GM13977 (cell line): ENCODE results near the gene NTN3.

Experiments
- DNase-seq: peaks from one replicate; pipeline ENCODE4 v3.0.0; 2012; ENCODE audit warnings: low spot score
- in situ Hi-C: fragments of 300-500 bp; cut with MboI; formaldehyde crosslinking; loops from one replicate; pipeline ENCODE4 v1.12.0; 2022; ENCODE audit warnings: low sequenced_read_pairs, low pct_unique_long_range_greater_than_20kb, mixed read lengths, inconsistent platforms; ENCODE audit not compliant: unreplicated experiment
- TF ChIP-seq, protein P1 (sequence below): IDR thresholded peaks from 2 replicates; pipeline ENCODE4 v1.5.1; 2012; ENCODE audit warnings: mild to moderate bottlenecking, control low read depth; ENCODE audit not compliant: insufficient read depth; ENCODE audit errors: extremely low read depth, missing control alignments

The NTN3 gene

DNA sequence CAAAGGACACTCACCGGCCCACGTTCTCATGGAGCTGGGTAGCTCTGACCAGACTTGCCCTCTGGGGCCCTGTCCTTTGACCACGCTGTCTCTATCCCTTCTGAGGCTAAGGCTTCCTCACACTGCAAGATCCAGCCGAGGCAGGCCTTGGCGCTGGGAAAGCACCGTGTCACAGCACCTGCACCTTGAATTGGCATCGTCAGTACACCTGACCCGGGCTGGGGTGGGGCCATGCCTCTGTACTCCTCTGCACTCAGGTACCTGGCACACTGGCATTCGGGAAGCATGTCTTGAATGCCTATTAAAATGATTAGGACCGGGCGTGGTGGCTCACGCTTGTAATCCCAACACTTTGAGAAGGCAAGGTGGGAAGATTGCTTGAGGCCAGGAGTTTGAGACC, 9.9 kb downstream of the NTN3 start:
- no peak for DNase-seq
- TF ChIP-seq, protein P1, sequence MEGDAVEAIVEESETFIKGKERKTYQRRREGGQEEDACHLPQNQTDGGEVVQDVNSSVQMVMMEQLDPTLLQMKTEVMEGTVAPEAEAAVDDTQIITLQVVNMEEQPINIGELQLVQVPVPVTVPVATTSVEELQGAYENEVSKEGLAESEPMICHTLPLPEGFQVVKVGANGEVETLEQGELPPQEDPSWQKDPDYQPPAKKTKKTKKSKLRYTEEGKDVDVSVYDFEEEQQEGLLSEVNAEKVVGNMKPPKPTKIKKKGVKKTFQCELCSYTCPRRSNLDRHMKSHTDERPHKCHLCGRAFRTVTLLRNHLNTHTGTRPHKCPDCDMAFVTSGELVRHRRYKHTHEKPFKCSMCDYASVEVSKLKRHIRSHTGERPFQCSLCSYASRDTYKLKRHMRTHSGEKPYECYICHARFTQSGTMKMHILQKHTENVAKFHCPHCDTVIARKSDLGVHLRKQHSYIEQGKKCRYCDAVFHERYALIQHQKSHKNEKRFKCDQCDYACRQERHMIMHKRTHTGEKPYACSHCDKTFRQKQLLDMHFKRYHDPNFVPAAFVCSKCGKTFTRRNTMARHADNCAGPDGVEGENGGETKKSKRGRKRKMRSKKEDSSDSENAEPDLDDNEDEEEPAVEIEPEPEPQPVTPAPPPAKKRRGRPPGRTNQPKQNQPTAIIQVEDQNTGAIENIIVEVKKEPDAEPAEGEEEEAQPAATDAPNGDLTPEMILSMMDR, result no peak
- in situ Hi-C loops, result loop anchor here (10.0 kb wide), 1 partner anchor 126 kb away; no protein-coding TSS in a partner anchor

DNA sequence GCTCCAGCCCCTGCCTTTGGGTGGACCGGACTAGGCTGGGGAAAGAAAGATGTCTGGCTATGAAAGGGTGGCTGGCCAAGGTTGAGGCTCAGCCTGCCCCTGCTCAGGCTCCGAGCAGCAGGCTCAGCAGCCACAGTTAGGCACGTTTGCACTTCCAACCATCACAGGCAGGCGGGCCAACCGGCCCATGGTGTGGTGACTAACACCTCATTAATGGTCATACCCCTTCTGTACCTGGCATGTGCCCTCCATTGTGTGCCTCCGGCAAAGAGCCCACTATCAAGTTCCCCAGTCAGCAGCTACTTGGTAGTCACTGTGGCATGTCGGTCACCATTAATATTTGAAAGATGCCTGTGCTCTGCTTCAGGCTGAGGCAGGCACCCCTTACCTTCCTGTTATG, 10.6 kb downstream of the NTN3 start:
- TF ChIP-seq, protein P1, result no peak
- in situ Hi-C loops, result loop anchor here (10.0 kb wide), 1 partner anchor 127 kb away; no protein-coding TSS in a partner anchor
- DNase-seq, result no peak

DNA sequence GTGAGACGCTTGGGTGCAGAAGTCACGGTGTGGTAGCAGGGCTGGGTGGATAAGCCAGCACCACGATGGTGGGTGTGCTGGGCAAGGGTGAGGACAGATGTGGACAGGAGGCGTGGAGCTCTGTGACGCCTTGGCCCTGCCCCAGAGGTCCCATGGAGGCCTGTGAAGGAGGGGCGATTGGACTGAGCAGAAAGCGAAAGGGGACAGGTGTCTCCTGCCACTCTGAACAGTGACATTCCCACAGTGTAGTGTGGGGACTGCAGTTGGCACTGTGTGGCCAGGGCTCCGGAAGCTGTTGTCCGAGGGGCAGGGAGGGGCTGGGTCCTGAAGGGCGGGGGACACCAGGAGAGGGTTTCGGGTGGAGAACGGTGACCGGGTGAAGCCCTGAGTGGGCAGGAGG, 11.2 kb downstream of the NTN3 start:
- in situ Hi-C loops, result loop anchor here (10.0 kb wide), 1 partner anchor 127 kb away; no protein-coding TSS in a partner anchor
- no peak for DNase-seq
- TF ChIP-seq, protein P1, result no peak

DNA sequence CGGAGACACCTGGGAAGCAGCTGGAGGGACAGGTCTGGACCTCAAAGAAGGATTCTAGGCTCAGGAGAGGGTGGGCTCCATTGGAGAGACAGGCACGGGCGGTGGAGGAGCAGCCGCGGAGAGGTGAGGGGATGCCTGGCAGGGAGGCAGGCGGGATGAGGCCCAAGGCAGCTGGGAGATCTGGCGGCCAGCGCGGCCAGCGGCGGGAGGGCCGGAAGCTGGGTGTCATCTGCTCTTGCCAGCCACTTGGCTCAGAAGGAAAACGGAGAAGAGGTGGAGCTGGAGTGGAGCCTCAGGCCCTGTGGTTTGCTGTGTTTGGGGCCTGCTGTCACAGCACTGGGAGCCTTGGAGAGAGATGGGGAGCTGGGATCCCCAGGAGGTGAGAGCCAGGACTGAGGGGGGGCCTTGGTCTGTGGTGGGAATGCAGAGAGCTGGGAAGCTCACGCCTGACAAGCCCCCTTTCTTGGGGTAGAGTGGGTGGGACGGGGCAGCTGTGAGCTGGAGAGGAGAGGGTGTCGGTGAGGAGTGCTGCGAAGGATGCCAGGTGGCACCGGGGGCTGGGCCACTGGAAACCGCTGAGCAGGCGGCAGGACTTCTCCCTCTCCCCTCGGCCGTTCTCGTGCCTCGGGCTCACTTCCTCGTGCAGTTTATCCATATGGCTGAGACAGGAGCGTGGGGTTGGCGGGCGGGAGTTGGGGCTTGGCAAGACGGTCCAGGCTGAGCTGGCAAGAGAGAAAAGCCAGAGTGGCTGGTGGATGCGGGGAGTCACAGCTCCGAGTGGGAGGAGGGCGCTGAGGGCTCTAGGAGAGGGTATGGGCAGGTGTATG, 11.8 kb downstream of the NTN3 start:
- TF ChIP-seq, protein P1, result no peak
- DNase-seq, result no peak
- in situ Hi-C loops, result loop anchor here (10.0 kb wide), 1 partner anchor 128 kb away; no protein-coding TSS in a partner anchor

DNA sequence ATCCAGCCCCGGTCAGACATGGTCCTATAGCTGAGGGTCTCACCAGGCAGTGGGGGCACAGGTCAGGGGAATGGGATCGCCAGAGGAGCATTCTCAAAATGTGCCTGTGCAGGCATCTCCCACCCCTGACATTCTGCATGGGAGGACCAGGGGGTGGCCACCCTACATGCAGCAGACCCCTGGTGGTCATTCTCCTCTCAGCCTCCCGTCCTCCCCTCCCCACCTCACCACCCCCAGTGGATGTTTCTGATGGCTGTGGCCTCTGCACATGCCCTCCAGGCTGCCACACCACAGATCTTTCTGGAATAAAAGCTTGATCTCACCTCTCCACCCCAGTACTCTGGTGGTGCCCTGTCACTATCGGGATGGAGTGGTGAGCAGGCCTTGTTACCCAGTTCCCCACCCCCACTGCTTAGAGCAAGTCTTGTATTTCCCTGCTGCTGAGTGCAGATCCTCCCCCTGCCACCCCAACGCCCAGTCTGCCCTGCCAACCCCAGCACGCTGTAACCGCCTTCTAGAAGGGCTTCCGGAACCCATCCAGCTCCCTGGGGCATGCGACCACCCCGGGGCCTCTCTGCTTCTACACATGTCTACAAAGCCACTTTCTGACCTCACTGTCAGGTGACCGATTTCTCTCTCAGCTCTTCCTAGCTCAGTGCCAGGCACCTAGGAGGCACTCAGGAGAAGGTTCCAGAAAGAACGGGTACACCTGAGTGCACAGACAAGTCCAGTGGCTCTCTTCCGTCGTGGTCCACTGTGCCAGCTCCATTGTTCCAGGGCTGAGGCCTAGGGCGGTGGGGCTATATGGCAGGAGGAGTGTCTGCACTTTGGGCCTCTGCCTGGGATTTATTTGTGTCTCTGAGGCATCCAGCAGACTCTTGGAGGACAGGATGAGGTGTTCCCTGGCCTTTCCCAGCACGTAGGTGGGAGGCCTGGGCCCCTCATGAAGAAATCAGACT, 13.1 kb downstream of the NTN3 start:
- in situ Hi-C loops, result loop anchor here (10.0 kb wide), 1 partner anchor 129 kb away; no protein-coding TSS in a partner anchor
- TF ChIP-seq, protein P1, result no peak

DNA sequence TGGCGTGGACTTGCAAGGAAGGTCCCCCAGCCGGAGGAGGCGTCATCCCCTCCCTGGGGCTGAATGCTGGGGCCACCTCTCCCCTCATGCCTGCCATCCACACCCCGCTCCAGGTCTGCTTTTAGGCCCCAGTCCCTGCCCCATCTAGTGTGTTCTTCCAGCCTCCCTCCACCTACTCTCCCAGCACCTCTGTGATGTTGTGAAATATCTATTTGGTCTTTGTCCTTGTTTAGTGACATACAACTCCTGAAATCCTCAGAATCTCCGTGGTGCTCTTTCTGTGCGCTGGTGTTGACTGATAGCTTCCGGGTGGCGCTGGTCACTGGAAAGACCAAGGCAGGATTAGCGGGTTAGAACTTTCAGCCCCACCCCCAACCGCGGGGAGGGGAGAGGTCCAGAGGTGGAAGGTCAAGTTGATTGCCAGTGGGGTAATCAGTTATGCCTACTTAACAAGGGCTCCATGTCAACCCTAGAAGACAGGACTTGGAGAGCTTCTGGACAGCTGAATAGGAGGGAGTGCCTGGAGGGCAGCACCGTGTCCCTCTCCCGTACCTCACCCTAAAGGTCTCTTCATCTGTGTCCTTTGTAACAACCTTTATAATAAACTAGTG, 13.9 kb downstream of the NTN3 start:
- no peak for DNase-seq
- TF ChIP-seq, protein P1, result no peak
- in situ Hi-C loops, result loop anchor here (10.0 kb wide), 1 partner anchor 130 kb away; no protein-coding TSS in a partner anchor

More for the DNA sequence above, 13.1 kb downstream of the NTN3 start:
- no peak for DNase-seq
